Measurements from ENCODE around the gene FLYWCH1. TPM values are rescaled to one million over a fixed set of nuclear protein-coding genes. Genes with fewer than 3 reads are reported as not detected.

FLYWCH1 gene
- total and polyA plus RNA-seq, 9 of the 15 experiments (the other 6 are each of a cell fraction or from before 2014, with no cell fraction given) = 0.18 to 33.6 (median 11.3) TPM

- no peak for TF ChIP-seq ZNF124 (CRISPR knock-in tag; IDR thresholded peaks at IDR 0.05)
- TF ChIP-seq WHSC1 (IDR thresholded peaks at IDR 0.05; ENCODE audit: low read length) = no peak
- no peak for TF ChIP-seq JUN (IDR thresholded peaks at IDR 0.05; ENCODE audit: borderline replicate concordance, low read depth, low read length)
- no peak for TF ChIP-seq JUN (CRISPR knock-in tag; IDR thresholded peaks at IDR 0.05; ENCODE audit: borderline replicate concordance)
- TF ChIP-seq CSDE1 (IDR thresholded peaks at IDR 0.05) = 0 out of 4 replicates have a peak, but pooled peaks of 1 of the 2 experiments have one; percentile 40
- no peak for TF ChIP-seq SIN3B (IDR thresholded peaks at IDR 0.05; ENCODE audit: low read depth)
- TF ChIP-seq, protein P1, sequence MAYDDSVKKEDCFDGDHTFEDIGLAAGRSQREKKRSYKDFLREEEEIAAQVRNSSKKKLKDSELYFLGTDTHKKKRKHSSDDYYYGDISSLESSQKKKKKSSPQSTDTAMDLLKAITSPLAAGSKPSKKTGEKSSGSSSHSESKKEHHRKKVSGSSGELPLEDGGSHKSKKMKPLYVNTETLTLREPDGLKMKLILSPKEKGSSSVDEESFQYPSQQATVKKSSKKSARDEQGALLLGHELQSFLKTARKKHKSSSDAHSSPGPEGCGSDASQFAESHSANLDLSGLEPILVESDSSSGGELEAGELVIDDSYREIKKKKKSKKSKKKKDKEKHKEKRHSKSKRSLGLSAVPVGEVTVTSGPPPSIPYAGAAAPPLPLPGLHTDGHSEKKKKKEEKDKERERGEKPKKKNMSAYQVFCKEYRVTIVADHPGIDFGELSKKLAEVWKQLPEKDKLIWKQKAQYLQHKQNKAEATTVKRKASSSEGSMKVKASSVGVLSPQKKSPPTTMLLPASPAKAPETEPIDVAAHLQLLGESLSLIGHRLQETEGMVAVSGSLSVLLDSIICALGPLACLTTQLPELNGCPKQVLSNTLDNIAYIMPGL (CRISPR knock-in tag; IDR thresholded peaks at IDR 0.05) = no peak
- peak; percentile 80 for TF ChIP-seq EGR1 (conservative IDR thresholded peaks at IDR 0.05)
- TF ChIP-seq NR2F6 (CRISPR knock-in tag; IDR thresholded peaks at IDR 0.05) = no peak
- no peak for TF ChIP-seq KLF1 (tag; IDR thresholded peaks at IDR 0.05)
- no peak for TF ChIP-seq SREBF1 (IDR thresholded peaks at IDR 0.05; ENCODE audit: borderline replicate concordance, low read depth, low read length)
- TF ChIP-seq, protein P2, sequence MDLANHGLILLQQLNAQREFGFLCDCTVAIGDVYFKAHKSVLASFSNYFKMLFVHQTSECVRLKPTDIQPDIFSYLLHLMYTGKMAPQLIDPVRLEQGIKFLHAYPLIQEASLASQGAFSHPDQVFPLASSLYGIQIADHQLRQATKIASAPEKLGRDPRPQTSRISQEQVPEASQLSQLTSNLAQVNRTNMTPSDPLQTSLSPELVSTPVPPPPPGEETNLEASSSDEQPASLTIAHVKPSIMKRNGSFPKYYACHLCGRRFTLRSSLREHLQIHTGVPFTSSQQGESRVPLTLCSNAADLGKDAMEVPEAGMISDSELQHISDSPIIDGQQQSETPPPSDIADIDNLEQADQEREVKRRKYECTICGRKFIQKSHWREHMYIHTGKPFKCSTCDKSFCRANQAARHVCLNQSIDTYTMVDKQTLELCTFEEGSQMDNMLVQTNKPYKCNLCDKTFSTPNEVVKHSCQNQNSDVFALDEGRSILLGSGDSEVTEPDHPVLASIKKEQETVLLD (IDR thresholded peaks at IDR 0.05) = 0 out of 2 replicates have a peak, but pooled peaks have one; percentile 60
- no peak for TF ChIP-seq POLR3G (IDR thresholded peaks at IDR 0.05; ENCODE audit: extremely low read depth, insufficient read length, insufficient replicate concordance)
- TF ChIP-seq PPARD (CRISPR knock-in tag; IDR thresholded peaks at IDR 0.05) = no peak
- TF ChIP-seq GTF2A2 (tag; IDR thresholded peaks at IDR 0.05) = no peak
- 0 out of 4 replicates have a peak, but pooled peaks of 1 of the 2 experiments have one; percentile 8 for TF ChIP-seq TRIM24 (IDR thresholded peaks at IDR 0.05)
- 0 out of 2 replicates have a peak, but pooled peaks have one; percentile 7 for TF ChIP-seq NFIC (IDR thresholded peaks at IDR 0.05)
- peak; percentile 47 to 48; a peak in 2 of 4 replicates for TF ChIP-seq FOXK2 (conservative IDR thresholded peaks at IDR 0.05 in 1 of 2, IDR thresholded peaks at IDR 0.05 in 1 of 2; ENCODE audit: low read depth in 2 of 2)
- no peak for TF ChIP-seq JUND (IDR thresholded peaks at IDR 0.05; ENCODE audit: borderline replicate concordance, low read depth, low read length)
- no peak; the same call in 2 of the 3 replicates for TF ChIP-seq JUND (tag; IDR thresholded peaks at IDR 0.05; ENCODE audit: borderline replicate concordance, low read depth, low read length)
- no peak for TF ChIP-seq ZNF717 (CRISPR knock-in tag; IDR thresholded peaks at IDR 0.05)
- TF ChIP-seq MCM5 (IDR thresholded peaks at IDR 0.05; ENCODE audit: low read depth) = no peak
- TF ChIP-seq, protein P3, sequence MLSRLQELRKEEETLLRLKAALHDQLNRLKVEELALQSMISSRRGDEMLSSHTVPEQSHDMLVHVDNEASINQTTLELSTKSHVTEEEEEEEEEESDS (CRISPR knock-in tag; IDR thresholded peaks at IDR 0.05) = no peak
- no peak for TF ChIP-seq TAF15 (IDR thresholded peaks at IDR 0.05; ENCODE audit: low read depth, low read length)
- TF ChIP-seq ZNF134 (CRISPR knock-in tag; conservative IDR thresholded peaks at IDR 0.05) = no peak
- peak; percentile 15; the same call in 1 of the 2 replicates for TF ChIP-seq TRIM28 (IDR thresholded peaks at IDR 0.05)
- no peak for TF ChIP-seq EWSR1 (IDR thresholded peaks at IDR 0.05; ENCODE audit: borderline replicate concordance, low read depth, partially characterized antibody)
- TF ChIP-seq CHAMP1 (IDR thresholded peaks at IDR 0.05) = no peak
These were observed 70.1 kb downstream of the FLYWCH1 start (continued) for GRCh38 chr16:2981899-2982250.

Measured in K562 (cell line).